HG03135 (cell line): ENCODE data around the gene RHOD.

Experiments used
- ATAC-seq: cut with Tn5 transposase; IDR thresholded peaks from one replicate; pipeline ENCODE4 v1.9.1; 2021; ENCODE audit warnings: mild to moderate bottlenecking, moderate library complexity; ENCODE audit not compliant: unreplicated experiment

RHOD gene

GRCh38 chr11:67056267-67057204 lies at the start of gene RHOD:
RHOD (plus strand) TSS chr11:67056847; CDS start chr11:67056903, 56 bp downstream.
- no peak for ATAC-seq

GRCh38 chr11:67007126-67007525 lies 49.5 kb upstream of the RHOD start:
- ATAC-seq: no peak

GRCh38 chr11:67010296-67010905 lies 46.2 kb upstream of the RHOD start:
- ATAC-seq: no peak

GRCh38 chr11:67013511-67014045 lies 43.1 kb upstream of the RHOD start:
- no peak for ATAC-seq

GRCh38 chr11:67014343-67014742 lies 42.3 kb upstream of the RHOD start:
- ATAC-seq: no peak

- ATAC-seq: no peak
Observed at GRCh38 chr11:67015048-67015447, 41.6 kb upstream of the RHOD start.

GRCh38 chr11:67016550-67016949 lies 40.1 kb upstream of the RHOD start:
- ATAC-seq: no peak

- ATAC-seq: no peak
Observed at GRCh38 chr11:67020949-67021348, 35.7 kb upstream of the RHOD start.

GRCh38 chr11:67022341-67022933 lies 34.2 kb upstream of the RHOD start:
- no peak for ATAC-seq

- ATAC-seq: no peak
Observed at GRCh38 chr11:67022961-67023956, 33.4 kb upstream of the RHOD start, which contains the start of gene SYT12. SYT12 (plus strand) TSS chr11:67023134; CDS start chr11:67030145, 7,011 bp downstream.

- ATAC-seq: no peak
Observed at GRCh38 chr11:67023957-67024353, 32.7 kb upstream of the RHOD start.

GRCh38 chr11:67024410-67024809 lies 32.2 kb upstream of the RHOD start:
- no peak for ATAC-seq

GRCh38 chr11:67024966-67025365 lies 31.7 kb upstream of the RHOD start:
- no peak for ATAC-seq

GRCh38 chr11:67025750-67026149 lies 30.9 kb upstream of the RHOD start:
- ATAC-seq: no peak

GRCh38 chr11:67026941-67027340 lies 29.7 kb upstream of the RHOD start:
- no peak for ATAC-seq

GRCh38 chr11:67027483-67027930 lies 29.1 kb upstream of the RHOD start:
- no peak for ATAC-seq

GRCh38 chr11:67027943-67028542 lies 28.6 kb upstream of the RHOD start:
- no peak for ATAC-seq

GRCh38 chr11:67029146-67029545 lies 27.5 kb upstream of the RHOD start:
- no peak for ATAC-seq

- ATAC-seq: no peak
Observed at GRCh38 chr11:67030976-67031375, 25.7 kb upstream of the RHOD start.
